Body of pancreas (tissue), 4 donors: Measurements from ENCODE around the gene CDC42BPA. TPM values are rescaled to one million over a fixed set of nuclear protein-coding genes. Genes with fewer than 3 reads are reported as not detected.

Experiments
- ATAC-seq: fragments of 150-250 bp; one replicate; pipeline ENCODE4 v1.9.1; 2016
- DNase-seq, 4 donors: peaks; one replicate each; pipeline ENCODE4 v3.0.0-alpha.2; 2019
- H3K27ac ChIP-seq, 4 donors: fragments of 200-600 bp; sonication (generic); 1 replicate in 3 of 4; 2 replicates in 1 of 4; pipeline versions ENCODE4 v1.5.1 to v1.6.1; 2016 to 2019; ENCODE audit warnings: mild to moderate bottlenecking in 1 of 4, mixed read lengths in 1 of 4, moderate library complexity in 1 of 4
- H3K27me3 ChIP-seq, 2 donors: fragments of 200-600 bp; sonication (generic); one replicate each; pipeline ENCODE4 v1.6.0; 2016; ENCODE audit warnings: mild to moderate bottlenecking in 1 of 2
- H3K36me3 ChIP-seq, 2 donors: fragments of 200-600 bp; sonication (generic); replicated peaks in 1 of 2; 2 replicates each; pipeline ENCODE4 v1.5.1; 2016; ENCODE audit warnings: low read depth in 2 of 2; ENCODE audit not compliant: insufficient read depth in 1 of 2
- H3K4me1 ChIP-seq: fragments of 200-600 bp; sonication (generic); one replicate; pipeline ENCODE4 v1.6.0; 2016
- H3K4me3 ChIP-seq, 2 donors: fragments of 200-600 bp; sonication (generic); 1 replicate in 1 of 2; 2 replicates in 1 of 2; pipeline ENCODE4 v1.5.1; 2016 to 2019
- H3K9me3 ChIP-seq, 3 donors: fragments of 200-600 bp; sonication (generic); 1 replicate in 2 of 3; 2 replicates in 1 of 3; pipeline ENCODE4 v1.5.1; 2016
- POLR2A ChIP-seq, 3 donors: fragments of 450-650 bp; IDR thresholded peaks; one replicate each; pipeline ENCODE4 v1.6.1; 2016; ENCODE audit warnings: antibody characterized with exemption in 3 of 3, mild to moderate bottlenecking in 2 of 3
- WGBS, 2 donors: methylation state at CpG; one replicate each; pipeline ENCODE4 v1.1.5; 2017; 5-methylcytosine and 5-hydroxymethylcytosine counted together
- intact Hi-C: fragments of 100-400 bp; cut with DNase I; formaldehyde crosslinking; loops from one replicate; pipeline ENCODE4 v1.15.1; 2023
- total RNA-seq, 2 donors: library from RNA; depleted of rRNA; stranded (reverse); fragments of >200 nt; gene quantifications; one replicate each; pipeline ENCODE4 v1.1.0, GENCODE V29; 2016
- TF ChIP-seq, protein P1 (sequence below), 7 experiments: fragments of 450-650 bp in 4 of 7; fragments of 200-600 bp in 3 of 7; sonication (generic) in 3 of 7; IDR thresholded peaks; one replicate each; pipeline ENCODE4 v1.5.1; 2016 to 2019; ENCODE audit warnings: antibody characterized with exemption in 7 of 7

CDC42BPA gene
- total RNA-seq, 2 donors from 2014 or later = 35.9 to 37.6 TPM

DNA sequence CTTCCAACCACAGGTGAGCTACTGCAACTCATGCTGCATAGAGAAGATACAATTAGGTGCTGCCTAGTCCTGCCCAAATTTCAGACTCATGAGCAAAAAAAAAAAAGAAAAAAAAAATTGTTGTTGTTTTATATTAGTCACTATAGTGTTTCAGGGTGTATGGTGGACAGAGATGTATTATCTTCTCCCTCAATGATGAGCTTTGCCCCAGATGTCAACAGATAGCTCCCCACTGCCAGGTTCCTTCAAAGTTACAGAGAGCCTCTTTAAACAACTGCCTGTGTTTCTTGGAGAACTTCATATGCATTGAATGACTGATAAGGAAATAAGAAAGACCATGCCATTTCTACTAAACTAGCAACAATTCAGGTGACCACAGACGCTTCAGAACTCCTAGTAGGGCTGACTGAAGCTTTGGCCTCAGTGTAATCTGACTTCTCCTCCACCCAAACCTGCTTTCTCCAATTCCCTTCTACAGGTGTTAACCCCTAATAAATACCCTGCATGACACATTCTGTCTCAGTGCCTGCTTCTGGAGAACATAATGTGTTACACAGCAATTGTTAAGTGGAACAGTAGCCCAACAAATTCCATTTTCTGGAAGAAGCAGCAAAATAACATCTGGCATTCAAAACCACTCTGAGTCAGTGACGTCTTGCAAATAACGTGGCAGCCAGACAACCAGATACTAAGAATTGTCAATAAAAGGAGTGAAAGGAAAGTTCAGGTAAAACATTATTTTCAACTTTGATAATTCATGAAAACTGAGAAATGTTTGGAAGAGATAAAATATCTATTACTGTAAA, 147.7 kb downstream of the CDC42BPA start:
- ATAC-seq (no peak), DNase-seq (peak in 1 of 4 donors; percentile 10)
- 56 to 64% methylated on average over 3 of the region's 3 CpGs for WGBS, 2 donors
- Histone ChIP-seq H3K36me3 (no peaks in the 10 kb centered on the region), H3K27ac (no peak overlapping the region), H3K27me3 (no peaks in the 10 kb centered on the region), H3K4me3 (no peak overlapping the region), H3K9me3 (no peaks in the 10 kb centered on the region), H3K4me1 (peaks cover 10% of the 10 kb centered on the region)
- TF ChIP-seq, protein P1, sequence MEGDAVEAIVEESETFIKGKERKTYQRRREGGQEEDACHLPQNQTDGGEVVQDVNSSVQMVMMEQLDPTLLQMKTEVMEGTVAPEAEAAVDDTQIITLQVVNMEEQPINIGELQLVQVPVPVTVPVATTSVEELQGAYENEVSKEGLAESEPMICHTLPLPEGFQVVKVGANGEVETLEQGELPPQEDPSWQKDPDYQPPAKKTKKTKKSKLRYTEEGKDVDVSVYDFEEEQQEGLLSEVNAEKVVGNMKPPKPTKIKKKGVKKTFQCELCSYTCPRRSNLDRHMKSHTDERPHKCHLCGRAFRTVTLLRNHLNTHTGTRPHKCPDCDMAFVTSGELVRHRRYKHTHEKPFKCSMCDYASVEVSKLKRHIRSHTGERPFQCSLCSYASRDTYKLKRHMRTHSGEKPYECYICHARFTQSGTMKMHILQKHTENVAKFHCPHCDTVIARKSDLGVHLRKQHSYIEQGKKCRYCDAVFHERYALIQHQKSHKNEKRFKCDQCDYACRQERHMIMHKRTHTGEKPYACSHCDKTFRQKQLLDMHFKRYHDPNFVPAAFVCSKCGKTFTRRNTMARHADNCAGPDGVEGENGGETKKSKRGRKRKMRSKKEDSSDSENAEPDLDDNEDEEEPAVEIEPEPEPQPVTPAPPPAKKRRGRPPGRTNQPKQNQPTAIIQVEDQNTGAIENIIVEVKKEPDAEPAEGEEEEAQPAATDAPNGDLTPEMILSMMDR (IDR thresholded peaks at IDR 0.05) = no peak
- TF ChIP-seq POLR2A (IDR thresholded peaks at IDR 0.05) = no peak
- intact Hi-C loops = no loop called here

DNA sequence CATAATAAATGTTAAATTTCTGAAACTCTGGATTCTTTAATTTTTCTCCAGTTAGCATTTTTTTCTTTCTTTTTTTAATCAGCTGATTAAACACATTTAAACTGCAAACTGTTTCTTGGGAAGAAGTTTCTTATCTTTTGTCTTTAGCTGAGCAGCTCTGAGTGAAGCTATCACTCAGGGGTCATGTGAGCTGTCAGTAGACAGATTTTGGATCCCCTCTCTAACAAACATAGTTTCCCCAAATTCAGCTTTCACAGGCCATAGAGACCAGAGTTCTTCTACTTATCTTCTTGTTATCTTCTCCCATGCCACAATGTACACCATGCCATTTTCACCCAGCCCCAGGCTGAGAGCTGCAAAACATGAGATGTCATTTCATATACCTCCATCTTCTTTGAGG, 148.9 kb downstream of the CDC42BPA start:
- H3K4me3 ChIP-seq = no peak overlapping the region
- intact Hi-C loops = no loop called here

DNA sequence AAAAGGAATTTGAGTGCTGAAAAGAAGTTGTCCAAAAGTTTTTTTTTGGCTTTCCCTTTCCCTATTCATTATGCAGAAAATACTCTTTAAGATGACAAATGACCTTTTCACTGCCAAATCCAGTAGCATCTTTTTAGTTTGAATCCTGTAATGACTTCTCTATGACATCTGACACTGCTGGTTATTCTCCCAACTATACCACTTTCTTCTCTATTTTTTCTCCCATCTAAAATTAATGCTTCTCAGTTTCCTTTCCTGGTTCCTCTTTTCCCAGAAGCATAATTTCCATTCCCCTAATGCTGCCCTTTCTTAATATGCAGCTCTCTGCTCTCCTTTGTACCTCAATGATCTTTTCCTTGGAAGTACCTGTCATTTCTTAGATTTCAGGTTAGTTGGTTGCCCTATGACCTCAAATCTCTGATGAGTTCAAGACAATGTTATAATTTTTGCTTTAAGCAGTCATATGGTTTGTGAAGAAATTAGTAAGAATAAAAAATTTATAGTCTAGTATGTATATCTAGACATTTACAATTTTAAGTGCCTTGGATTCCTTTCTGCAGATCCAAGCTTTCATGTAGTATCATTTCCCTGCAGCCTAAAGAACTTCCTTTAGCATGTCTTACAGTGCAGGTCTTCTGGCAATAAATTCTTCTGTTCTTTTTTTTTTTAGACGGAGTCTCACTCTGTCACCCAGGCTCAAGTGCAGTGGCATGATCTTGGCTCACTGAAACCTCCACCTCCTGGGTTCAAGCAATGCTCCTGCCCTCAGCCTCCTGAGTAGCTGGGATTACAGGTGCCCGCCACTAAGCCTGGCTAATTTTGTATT, 150.8 kb downstream of the CDC42BPA start:
- no peak overlapping the region for H3K27ac ChIP-seq
- no peaks in the 10 kb centered on the region for H3K36me3 ChIP-seq
- no peak for DNase-seq
- H3K4me1 ChIP-seq = peaks cover 10% of the 10 kb centered on the region
- WGBS, 2 donors = 79% methylated on average over 2 of the region's 2 CpGs
- no peaks in the 10 kb centered on the region for H3K9me3 ChIP-seq
- H3K27me3 ChIP-seq = no peaks in the 10 kb centered on the region
- H3K4me3 ChIP-seq = no peak overlapping the region
- intact Hi-C loops = no loop called here
- ATAC-seq = no peak
- no peak for TF ChIP-seq POLR2A (IDR thresholded peaks at IDR 0.05)
- TF ChIP-seq, protein P1 (IDR thresholded peaks at IDR 0.05) = no peak

More for the DNA sequence above, 148.9 kb downstream of the CDC42BPA start:
- Histone ChIP-seq H3K27me3 (no peaks in the 10 kb centered on the region), H3K4me1 (peaks cover 10% of the 10 kb centered on the region), H3K36me3 (no peaks in the 10 kb centered on the region), H3K9me3 (no peaks in the 10 kb centered on the region), H3K27ac (no peak overlapping the region)
- TF ChIP-seq POLR2A (IDR thresholded peaks at IDR 0.05) = no peak
- TF ChIP-seq, protein P1 (IDR thresholded peaks at IDR 0.05) = no peak
- DNase-seq (no peak), ATAC-seq (no peak)

DNA sequence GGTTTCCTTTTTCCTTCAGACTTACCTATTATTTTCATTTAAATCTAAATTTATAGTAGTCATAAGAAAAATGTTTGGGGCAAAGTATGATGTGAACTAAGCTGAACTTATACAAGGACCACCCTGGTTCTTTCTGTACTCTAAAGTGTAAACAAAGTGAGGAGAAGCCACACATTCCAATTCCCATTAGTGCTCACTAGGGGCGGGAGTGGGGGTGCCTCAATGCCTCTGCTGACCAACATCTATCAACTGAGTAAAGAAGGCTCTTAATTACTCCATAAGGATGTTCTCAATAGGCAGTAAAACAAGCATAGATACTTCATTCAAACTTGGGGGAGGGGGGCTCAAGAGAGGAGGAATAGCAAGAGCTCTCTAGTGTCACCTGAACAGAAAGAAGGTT, 151.7 kb downstream of the CDC42BPA start:
- H3K4me1 ChIP-seq = peaks cover 8% of the 10 kb centered on the region
- no peak for DNase-seq
- no peaks in the 10 kb centered on the region for H3K27me3 ChIP-seq
- no peak overlapping the region for H3K27ac ChIP-seq
- TF ChIP-seq POLR2A (IDR thresholded peaks at IDR 0.05) = no peak
- TF ChIP-seq, protein P1 (IDR thresholded peaks at IDR 0.05) = no peak
- 79 to 83% methylated on average over 1 of the region's 1 CpG for WGBS, 2 donors
- H3K9me3 ChIP-seq = no peaks in the 10 kb centered on the region
- no peak for ATAC-seq
- no peak overlapping the region for H3K4me3 ChIP-seq
- intact Hi-C loops = no loop called here
- no peaks in the 10 kb centered on the region for H3K36me3 ChIP-seq
